GM11168 (cell line): ENCODE measurements around the gene CNIH4.
"Not testable (repeated sequence)": the region's sequence is repeated elsewhere in the genome, so short reads cannot be mapped to it uniquely, and the experiment has no call there.

Experiments used
- in situ Hi-C: fragments of 300-500 bp; cut with MboI; formaldehyde crosslinking; loops from one replicate; pipeline ENCODE4 v1.12.0; 2022; ENCODE audit warnings: low sequenced_read_pairs; ENCODE audit not compliant: unreplicated experiment

Gene CNIH4

DNA sequence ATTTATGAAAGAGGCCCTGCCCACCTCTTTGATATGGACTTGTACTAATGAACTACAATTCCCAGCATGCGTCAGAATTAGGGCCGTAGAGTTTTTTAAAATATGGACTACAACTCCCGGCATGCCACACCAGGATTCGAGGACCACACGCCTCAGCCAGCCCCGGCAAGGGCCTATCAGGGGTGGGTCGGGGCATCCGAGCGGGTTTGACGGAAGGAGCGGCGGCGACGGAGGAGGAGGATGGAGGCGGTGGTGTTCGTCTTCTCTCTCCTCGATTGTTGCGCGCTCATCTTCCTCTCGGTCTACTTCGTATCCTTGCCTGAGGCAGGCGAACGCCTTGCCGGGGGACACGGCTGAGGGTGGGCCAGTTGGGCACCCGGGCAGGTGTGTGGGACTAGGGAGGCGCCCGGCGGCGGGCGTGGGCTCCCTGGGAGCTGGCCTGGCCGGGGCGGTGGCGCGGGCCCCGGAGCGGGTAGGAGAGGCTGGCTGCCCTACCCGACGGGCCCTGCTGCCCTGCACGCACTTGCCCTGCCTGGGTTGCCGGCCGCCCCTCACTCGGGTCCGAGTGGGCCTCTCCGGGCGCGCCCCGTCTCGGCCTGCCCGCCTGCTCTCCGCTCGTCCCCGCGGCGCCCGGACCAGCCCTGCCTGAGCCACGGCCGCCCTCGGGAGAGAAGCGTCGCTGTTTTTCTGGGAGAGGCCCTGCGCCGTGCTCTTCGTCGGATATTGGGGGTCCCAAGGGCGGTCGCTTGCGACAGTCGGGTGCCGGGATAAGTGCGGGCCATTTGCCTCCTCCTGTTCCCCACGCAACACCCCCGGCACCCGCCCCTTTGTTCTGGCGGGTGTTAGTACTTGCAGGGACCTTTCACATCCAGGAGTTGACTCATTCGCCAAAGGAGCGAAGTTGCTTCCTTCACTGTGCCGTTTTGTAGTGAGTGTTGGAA, at the start of gene CNIH4:
Gene CNIH4 (plus strand): TSS at position 195 of the 941 bp plus-strand sequence. CDS start 46 bp downstream, at position 241.
- in situ Hi-C loops = no loop called here

DNA sequence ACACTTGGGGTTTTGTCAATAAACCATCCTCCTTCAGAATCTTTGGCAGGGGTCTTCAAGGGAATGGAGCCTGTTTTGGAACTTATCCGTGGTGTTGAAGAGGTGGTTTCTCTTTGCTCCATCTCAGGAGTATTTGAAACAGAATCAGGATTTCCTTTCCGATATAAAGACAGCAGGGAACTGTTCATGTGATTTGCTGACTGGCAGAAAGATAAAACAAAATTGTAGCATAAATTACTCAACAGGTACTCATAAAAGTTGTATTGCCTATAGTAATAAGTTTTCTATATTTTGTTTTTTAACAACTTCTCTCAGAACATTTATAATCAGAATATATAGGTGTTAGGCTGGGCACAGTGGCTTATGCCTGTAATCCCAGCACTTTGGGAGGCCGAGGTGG, 48.6 kb upstream of the CNIH4 start:
- in situ Hi-C loops = no loop called here

DNA sequence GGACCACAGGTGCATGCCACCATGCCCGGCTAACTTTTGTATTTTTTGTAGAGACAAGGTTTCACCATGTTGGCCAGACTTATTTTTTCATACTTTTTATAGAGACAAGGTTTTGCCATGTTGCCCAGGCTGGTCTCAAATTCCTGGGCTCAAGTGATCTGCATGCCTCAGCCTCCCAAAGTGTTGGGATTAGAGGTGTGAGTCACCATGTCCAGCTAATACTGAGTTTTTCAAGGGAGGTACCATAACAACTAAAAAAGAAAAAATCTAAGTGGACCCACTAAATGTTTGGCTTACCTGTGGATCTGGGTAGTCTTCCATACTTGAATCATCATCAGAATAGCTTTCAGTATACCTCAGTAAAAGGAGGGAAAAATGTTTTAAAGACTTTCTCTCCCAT, 45.2 kb upstream of the CNIH4 start:
- in situ Hi-C loops = not testable (repeated sequence)

DNA sequence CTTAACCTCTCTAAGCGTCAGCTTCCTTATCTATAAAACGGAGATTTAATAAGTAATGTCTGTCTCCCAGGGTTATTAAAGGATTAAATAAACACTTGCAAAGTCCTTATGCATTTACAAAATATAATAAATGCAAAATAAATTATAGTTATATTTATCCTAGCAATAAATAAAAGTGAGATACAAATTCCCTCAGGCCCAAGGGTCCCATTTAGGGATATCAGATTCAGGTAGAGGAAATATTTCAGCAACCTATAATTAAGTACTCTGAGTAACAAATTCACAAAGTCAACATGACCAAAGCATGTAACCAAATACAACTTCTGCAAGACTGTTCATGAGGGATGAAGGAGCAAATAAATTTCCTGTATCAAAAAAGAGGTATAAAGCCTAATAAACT, 44.7 kb upstream of the CNIH4 start:
- in situ Hi-C loops = no loop called here

DNA sequence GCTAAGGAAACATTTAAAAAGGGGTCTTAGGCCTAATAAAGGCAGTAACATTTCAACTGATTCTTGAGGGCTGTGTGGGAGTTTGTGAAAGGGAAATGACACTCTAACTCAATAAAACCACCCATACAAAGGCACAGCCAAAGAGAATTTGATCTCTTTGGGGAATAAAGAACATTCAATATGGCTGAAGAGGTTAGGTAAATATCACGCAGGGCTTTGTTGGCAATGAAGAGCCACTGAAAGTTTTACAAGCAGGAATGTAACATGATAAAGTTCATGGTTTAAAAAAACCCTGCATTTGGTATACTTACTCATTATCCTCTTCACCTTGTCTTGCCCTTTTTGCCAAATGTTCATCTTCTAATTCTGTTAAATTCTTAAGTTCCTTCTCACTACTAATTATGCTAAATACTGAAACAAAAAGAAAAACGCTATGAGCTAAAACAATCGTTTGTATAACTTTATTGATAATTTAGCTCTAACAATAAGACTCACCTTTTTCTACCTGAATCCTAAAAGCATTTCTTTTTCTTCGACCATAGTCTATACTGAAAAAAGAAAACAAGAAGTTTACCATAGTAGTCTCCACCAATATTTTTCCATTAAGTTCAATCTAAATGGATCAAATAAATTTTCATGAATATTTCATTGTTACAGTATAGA, 39.2 kb upstream of the CNIH4 start:
- in situ Hi-C loops = no loop called here

DNA sequence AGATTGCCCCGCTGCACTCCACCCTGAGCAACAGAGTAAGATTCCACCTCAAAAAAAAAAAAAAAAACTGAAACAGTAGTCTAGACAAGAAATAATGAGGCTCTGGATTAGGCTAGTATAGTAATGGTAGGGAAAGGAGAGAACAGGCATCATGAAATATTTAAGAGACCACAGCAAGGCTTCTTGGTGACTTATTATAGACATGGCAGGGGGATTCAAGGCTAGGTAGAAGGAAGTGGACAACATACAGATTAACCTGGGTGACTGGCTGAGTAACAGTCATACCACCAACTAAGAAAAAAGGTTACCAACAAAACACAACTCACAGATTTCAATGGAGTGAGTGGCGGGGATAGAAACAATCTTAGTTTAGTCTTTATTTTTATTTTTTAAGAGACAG, 35.0 kb upstream of the CNIH4 start:
- in situ Hi-C loops = loop anchor here (10.0 kb wide), 2 partner anchors 137 to 197 kb away; partner anchors contain the start of gene DEGS1

DNA sequence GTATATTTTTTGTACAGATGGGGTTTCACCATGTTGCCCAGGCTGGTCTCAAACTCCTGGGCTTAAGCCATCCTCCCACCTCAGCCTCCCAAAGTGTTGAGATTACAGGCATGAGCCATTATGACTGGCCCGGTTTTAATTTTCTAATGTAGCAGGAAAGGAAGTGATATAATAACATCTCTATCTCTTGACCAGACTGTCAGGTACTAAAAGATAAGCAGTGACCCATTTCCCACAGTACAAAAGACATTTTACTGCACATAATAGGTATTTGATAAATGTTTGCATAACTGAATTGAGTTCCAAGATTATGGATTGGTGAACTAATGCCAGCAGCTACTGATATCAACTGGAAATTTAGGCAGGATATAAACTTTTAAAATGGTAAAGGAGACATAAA, 30.7 kb upstream of the CNIH4 start:
- in situ Hi-C loops = loop anchor here (10.0 kb wide), 2 partner anchors 141 to 201 kb away; partner anchors contain the start of gene DEGS1

DNA sequence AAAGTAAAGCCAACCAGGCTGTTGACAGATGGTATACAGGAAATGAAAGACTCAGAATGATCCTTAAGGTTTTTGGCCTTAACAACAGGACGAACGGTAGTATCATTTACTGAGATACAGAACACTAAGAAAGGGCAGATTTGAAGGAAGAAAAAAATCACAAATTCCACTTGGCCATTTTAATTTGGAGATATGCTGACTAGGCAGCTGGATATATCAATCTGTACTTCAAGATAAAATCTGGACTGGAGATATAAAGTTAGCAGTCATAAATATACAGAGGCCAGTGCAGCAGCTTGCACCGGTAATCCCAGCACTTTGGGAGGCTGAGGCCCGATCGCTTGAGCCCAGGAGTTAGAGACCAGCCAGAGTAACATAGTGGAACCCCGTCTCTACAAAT, 28.0 kb upstream of the CNIH4 start:
- in situ Hi-C loops = loop anchor here (10.0 kb wide), 2 partner anchors 144 to 204 kb away; partner anchors contain the start of gene DEGS1

DNA sequence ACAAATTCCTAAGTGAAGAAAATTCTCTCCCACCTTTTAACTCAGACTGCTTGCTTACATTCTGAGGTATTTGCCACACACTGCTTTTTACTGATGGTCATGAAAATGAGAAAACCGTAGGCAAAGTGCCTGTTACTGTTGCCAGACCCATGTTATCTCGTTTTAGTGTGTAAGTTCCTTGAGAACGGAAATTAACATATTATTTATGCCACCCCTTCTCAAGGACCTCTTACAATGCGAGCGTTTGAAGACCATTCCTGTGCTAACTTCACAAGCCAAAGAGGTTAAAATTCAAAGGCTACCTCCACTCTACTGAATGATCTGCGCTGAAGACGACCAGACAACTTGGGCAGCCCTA, 27.2 kb upstream of the CNIH4 start:
- in situ Hi-C loops = loop anchor here (10.0 kb wide), 2 partner anchors 145 to 205 kb away; partner anchors contain the start of gene DEGS1

DNA sequence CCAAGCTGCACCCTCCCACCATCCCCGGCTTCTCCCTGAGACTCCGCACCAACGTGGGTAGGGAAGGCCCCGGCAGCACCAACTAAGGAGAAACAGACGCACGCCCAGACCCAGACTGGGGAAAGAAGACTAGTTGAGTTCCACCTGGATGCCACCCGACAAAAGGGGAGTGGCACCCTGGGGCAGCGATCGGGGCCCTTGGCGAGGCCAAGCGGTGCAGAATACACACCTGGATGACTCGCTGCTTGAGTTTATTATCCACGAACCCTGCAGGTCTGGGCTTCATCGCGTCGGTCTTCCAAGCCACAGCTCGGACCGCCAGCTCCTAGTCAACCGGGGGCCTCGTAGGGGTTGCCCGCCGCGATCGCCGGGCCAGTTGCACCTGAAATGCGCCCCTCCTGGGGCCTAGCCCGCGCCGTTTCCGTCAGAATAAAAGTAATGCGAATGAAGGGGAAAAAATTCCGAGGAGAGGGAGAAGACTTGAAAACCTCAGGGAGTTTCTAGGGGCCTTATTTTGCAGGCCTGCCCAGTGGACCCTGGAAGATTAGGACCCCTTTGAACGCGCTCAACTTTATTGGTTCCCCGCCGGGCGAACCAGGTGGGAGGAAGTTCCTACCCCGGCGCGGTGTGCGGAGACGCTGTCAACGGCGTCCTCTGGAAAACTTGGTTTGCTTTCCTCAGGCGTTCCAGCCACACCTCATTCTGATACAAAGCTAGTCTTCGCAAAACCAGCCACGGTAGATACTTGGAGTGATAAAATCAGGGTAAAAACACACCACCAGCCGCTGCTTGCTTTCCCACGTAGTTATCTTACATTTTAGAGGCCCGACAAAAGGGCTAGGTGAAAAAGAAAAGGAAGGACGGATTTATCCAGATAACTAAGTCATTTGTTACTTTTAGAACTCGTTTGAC, 26.6 kb upstream of the CNIH4 start, which contains the start of gene NVL:
Gene NVL (minus strand): TSS at position 331 of the 912 bp plus-strand sequence. CDS start 45 bp downstream, at position 286.
- in situ Hi-C loops = loop anchor here (10.0 kb wide), 2 partner anchors 145 to 205 kb away; partner anchors contain the start of gene DEGS1

DNA sequence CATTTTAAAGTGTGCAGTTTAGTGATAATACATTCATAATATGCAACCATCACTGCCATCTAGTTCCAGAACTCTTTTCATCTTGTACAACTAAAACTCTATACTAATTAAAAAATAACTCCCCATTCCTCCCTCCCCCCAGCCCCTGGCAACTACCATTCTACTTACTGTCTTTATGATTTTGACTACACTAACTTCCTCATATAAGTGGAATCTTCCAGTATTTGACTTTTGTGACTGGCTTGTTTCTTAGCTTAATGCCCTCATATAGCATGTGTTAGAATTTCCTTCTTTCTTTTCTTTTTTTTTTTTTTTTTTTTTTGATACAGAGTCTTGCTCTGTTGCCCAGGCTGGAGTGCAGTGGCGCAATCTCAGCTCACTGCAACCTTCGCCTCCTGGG, 25.4 kb upstream of the CNIH4 start:
- in situ Hi-C loops = no loop called here

DNA sequence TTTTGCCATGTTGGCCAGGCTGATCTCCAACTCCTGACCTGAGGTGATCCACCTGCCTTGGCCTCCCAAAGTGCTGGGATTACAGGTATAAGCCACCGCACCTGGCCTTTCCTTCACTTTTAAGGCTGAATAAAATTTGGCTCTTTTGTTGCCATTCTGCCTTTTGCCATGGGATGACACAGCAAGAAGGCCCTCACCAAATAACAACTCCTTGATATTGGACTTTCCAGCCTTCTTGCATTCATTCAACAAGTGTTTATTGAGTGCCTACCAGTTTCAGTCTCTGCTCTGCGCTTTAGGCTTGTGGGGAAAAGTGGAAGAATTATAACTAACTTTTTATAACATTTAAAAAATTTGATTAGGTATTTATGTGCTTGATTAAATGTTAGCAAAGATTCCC, 24.9 kb upstream of the CNIH4 start:
- in situ Hi-C loops = no loop called here

DNA sequence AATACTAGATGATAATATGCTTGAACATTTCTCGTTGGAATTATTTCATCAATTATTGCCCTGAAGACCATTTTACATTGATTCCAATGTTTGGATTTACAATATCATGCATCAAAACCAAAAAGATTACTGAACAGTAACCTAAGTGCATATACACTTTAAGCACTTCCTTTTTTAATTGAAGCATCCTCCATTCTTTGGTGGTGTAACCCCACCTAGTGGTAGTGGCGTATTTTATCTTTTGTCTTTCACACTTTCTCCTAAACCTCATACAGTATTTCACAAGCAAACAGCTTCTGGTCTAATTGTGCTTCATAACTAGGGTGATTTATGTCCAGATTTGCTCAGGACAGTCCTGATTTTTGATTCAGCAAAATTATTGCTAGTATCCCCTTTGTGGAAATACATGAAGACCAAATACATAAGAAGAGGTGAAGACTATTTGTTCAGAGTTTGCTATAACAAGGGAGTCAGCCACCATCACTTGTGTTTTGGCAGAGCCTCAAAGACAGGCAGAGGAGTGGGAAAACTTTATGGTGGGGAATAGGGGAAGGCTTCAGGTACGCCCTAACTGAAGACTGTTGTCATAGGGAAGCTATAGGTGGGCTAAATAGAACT, 23.3 kb upstream of the CNIH4 start:
- in situ Hi-C loops = no loop called here

DNA sequence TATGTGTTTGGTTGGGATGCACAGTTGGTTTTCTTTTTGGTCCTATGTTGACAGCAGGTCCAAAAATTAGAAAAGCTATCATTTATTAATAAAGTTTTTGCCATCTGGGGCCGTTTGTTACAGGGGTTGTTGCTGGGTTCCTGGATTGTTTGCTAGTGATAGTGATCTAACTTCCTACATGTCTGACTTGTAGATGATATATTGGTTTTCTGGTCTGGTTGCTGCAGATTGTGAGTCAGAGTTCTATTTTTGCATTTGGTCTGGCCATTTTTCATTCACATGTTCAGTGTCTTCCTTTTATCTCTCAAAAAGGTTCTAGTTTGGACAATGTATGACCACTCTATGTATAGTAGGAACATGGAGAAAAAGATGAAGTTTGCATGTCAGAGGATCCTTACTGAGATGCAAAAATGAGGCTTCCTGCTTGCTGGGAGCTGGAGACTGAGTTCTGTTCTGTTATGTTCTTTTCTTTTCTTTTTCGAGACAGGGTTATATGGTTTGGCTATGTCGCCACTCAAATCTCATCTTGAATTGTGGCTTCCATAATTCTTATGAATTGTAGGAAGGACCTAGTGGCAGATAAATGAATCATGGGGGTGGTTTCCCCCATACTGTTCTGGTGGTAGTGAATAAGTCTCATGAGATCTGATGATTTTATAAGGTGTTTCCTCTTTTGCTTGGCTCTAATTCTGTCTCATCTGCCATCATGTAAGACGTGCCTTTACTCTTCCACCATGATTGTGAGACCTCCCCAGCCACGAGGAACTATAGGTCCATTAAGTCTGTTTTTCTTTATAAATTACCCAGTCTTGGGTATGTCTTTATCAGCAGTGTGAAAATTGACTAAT, 22.5 kb upstream of the CNIH4 start:
- in situ Hi-C loops = no loop called here

DNA sequence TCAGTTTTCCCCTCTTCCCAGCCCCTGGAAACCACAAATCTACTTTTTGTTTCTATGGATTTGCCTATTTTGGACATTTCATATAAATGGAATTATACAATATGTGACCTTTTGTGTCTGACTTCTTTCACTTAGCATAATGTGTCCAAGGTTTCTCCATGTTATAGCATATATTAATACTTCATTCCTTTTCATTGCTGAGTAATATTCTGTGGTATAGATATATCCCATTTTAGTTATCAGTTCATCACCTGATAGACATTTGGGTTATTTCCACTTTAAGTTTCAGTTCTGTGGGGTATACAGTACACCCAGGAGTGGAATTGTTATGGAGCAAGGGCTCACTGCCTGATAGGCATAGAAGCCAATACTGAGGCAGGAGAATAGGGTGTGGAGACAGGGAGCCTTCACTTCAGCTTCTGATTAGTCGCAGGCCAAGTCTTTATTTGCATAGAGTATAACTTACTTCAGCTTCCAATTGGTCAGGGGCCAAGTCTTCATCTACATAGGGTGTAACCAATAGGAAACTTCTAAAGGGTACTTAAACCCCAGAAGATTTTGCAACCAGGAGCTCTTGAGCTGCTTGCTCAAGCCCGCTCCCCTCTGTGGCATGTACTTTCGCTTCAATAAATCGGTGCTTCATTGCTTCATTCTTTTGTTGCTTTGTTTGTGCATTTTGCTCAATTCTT, 18.4 kb upstream of the CNIH4 start:
- in situ Hi-C loops = no loop called here

DNA sequence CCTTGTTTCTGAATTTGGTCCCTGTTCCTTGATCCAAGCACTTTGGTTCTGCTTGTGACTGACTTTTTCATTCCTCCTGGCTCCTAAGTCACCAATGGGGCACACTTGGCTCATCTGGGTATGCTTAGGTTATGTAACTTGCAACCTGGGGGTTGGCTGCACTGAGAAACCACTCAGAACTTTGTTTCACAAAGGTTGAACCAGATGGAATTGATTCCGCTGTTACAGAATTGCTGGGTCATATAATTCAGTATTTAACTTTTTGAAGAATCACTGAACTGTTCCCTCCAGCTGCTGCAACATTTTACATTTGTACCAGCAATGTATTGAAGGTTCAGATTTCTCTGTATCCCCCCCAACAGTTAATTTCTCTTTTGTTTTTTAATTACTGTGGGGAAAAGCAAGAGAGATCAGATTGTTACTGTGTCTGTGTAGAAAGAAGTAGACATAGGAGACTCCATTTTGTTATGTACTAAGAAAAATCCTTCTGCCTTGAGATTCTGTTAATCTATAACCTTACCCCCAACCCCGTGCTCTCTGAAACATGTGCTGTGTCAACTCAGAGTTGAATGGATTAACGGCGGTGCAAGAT, 17.1 kb upstream of the CNIH4 start:
- in situ Hi-C loops = no loop called here

DNA sequence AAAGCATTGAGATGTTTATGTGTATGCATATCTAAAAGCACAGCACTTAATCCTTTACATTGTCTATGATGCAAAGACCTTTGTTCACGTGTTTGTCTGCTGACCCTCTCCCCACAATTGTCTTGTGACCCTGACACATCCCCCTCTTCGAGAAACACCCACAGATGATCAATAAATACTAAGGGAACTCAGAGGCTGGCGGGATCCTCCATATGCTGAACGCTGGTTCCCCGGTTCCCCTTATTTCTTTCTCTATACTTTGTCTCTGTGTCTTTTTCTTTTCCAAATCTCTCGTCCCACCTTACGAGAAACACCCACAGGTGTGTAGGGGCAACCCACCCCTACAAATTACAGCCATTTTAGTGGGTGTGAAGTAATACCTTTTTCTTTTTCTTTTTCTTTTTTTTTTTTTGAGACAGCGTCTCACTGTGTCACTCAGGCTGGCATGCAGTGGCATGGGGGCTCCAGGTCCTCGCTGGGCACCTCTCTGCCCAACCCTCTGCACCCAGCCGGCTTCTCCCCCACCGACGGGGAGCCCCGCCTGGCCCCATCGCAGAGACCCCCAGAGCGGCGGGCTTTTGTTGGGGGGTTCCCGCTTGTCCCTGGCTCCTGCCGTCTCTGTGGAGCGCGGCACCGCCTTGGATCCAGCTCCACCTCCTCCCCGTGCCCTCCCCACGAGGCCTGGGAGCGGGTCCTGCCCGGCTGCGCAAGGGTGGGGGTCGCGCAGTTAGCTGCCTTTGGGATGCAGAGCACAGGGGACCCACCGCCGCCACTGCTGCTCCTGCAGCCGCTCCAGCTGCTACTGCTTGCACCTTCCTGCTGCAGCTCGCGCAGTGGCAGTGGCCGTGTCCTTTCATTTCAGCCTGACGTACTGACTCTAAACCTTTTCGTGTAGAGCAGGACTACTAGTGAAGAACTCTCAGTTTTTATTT, 16.0 kb upstream of the CNIH4 start:
- in situ Hi-C loops = not testable (repeated sequence)
